COLO829 (cell line): ENCODE results near the gene TBL3.

Experiments used
- DNase-seq: peaks from one replicate; pipeline ENCODE4 v3.0.0; 2012; ENCODE audit warnings: low spot score

Gene TBL3

GRCh38 chr16:1964506-1965395 lies 7.1 kb upstream of the TBL3 start, which contains the start of gene RPS2:
Gene RPS2, minus strand, starts transcription at chr16:1964826. Its CDS starts 201 bp downstream, at chr16:1964625.
- peak; percentile 100 for DNase-seq

GRCh38 chr16:1965396-1966001 lies 6.4 kb upstream of the TBL3 start:
- DNase-seq, result no peak

- DNase-seq, result no peak
Measured at GRCh38 chr16:1966460-1966859, 5.4 kb upstream of the TBL3 start, which contains the start of gene RNF151. Gene RNF151, plus strand, starts transcription at chr16:1966856. Its CDS starts 26 bp downstream, at chr16:1966882.

- DNase-seq, result no peak
Measured at GRCh38 chr16:1968146-1968953, 3.5 kb upstream of the TBL3 start.

- no peak for DNase-seq
Measured at GRCh38 chr16:1972490-1972877, 631 bp downstream of the TBL3 start.

- DNase-seq, result no peak
Measured at GRCh38 chr16:1973461-1974156, 1.8 kb downstream of the TBL3 start.

GRCh38 chr16:1974157-1975070 lies 2.6 kb downstream of the TBL3 start:
- DNase-seq, result no peak

GRCh38 chr16:1975432-1976215 lies 3.8 kb downstream of the TBL3 start:
- DNase-seq, result no peak

GRCh38 chr16:1976216-1976520 lies 4.3 kb downstream of the TBL3 start:
- no peak for DNase-seq

- DNase-seq, result no peak
Measured at GRCh38 chr16:1976951-1977874, 5.4 kb downstream of the TBL3 start.

GRCh38 chr16:1977875-1978268 lies 6.0 kb downstream of the TBL3 start:
- DNase-seq, result no peak

GRCh38 chr16:1978476-1979120 lies 6.7 kb downstream of the TBL3 start:
- no peak for DNase-seq

- no peak for DNase-seq
Measured at GRCh38 chr16:1979271-1980029, 7.6 kb downstream of the TBL3 start.

- DNase-seq, result no peak
Measured at GRCh38 chr16:1980030-1980769, 8.3 kb downstream of the TBL3 start.

- DNase-seq, result no peak
Measured at GRCh38 chr16:1980770-1981087, 8.9 kb downstream of the TBL3 start.

GRCh38 chr16:1981398-1981836 lies 9.6 kb downstream of the TBL3 start, which contains the start of gene NOXO1:
Gene NOXO1, minus strand, starts transcription at chr16:1981469. Its CDS starts 290 bp downstream, at chr16:1981179.
- no peak for DNase-seq

GRCh38 chr16:1982013-1982433 lies 10.2 kb downstream of the TBL3 start:
- DNase-seq, result peak; percentile 69
